ENCODE results near the gene GALNTL6. TPM values are rescaled to one million over a fixed set of nuclear protein-coding genes. Genes with fewer than 3 reads are reported as not detected.

The GALNTL6 gene
- total RNA-seq, 1 donor from 2014 or later = not detected

GRCh38 chr4:172813359-172813923 lies 1000.2 kb downstream of the GALNTL6 start:
- DNase-seq = no peak
- no peaks in the 10 kb centered on the region for H3K36me3 ChIP-seq
- intact Hi-C loops (cut with micrococcal nuclease) = no loop called here
- H3K27ac ChIP-seq (replicated peaks) = no peak overlapping the region
- H3K27me3 ChIP-seq (ENCODE audit: low read depth) = peaks cover 13% of the 10 kb centered on the region
- H3K4me3 ChIP-seq = no peak overlapping the region
- no peaks in the 10 kb centered on the region for H3K4me1 ChIP-seq
- no peak for TF ChIP-seq CTCF (IDR thresholded peaks at IDR 0.05; ENCODE audit: borderline replicate concordance)
- no peaks in the 10 kb centered on the region for H3K9me3 ChIP-seq (replicated peaks)

DNA sequence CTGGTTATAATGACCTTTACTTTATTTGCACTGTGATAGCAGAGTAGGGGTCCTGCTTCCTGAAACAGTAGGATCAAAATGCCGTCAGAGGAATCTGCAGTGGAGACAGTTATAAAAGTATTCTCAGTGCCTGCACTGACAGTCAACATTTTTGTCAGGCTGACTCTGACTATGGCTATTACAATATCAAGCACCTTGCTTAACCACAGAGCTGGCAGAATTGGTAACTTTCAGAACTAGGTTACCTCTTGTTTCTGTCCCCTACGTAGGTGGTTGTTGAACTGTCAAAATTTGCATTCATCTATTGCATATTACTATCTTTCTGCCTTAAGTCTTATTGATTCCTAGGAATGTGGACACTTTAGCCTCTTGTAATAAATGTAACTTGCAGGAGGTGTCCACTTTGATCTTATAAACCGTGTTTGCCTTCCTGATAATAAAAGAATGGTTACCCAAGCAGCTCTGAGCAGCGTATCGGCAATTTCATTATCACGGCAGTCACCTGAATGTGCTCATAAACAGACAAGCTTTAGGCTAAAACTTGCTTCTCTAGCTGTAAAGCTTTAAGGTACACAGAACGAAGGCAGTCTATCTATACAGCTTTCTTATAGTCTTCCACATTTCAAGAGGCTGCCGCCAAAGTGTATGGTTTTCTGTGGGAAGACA lies 1002.4 kb downstream of the GALNTL6 start:
- no peaks in the 10 kb centered on the region for H3K4me1 ChIP-seq
- no peak for DNase-seq
- TF ChIP-seq CTCF (IDR thresholded peaks at IDR 0.05; ENCODE audit: borderline replicate concordance) = no peak
- H3K9me3 ChIP-seq (replicated peaks) = no peaks in the 10 kb centered on the region
- no peak overlapping the region for H3K27ac ChIP-seq (replicated peaks)
- H3K4me3 ChIP-seq = no peak overlapping the region
- no peaks in the 10 kb centered on the region for H3K36me3 ChIP-seq
- H3K27me3 ChIP-seq (ENCODE audit: low read depth) = peaks cover 14% of the 10 kb centered on the region
- intact Hi-C loops (cut with micrococcal nuclease) = no loop called here

- H3K9me3 ChIP-seq (replicated peaks) = no peaks in the 10 kb centered on the region
- intact Hi-C loops (cut with micrococcal nuclease) = no loop called here
- DNase-seq = no peak
- TF ChIP-seq CTCF (IDR thresholded peaks at IDR 0.05; ENCODE audit: borderline replicate concordance) = no peak
- H3K27ac ChIP-seq (replicated peaks) = no peak overlapping the region
- no peak overlapping the region for H3K4me3 ChIP-seq
- H3K4me1 ChIP-seq = no peaks in the 10 kb centered on the region
- H3K36me3 ChIP-seq = no peaks in the 10 kb centered on the region
- H3K27me3 ChIP-seq (ENCODE audit: low read depth) = peaks cover 14% of the 10 kb centered on the region
These were observed 1005.7 kb downstream of the GALNTL6 start for GRCh38 chr4:172818901-172819300.

GRCh38 chr4:172819353-172819752 lies 1006.1 kb downstream of the GALNTL6 start:
- intact Hi-C loops (cut with micrococcal nuclease) = no loop called here
- H3K27me3 ChIP-seq (ENCODE audit: low read depth) = peaks cover 14% of the 10 kb centered on the region
- H3K27ac ChIP-seq (replicated peaks) = no peak overlapping the region
- TF ChIP-seq CTCF (IDR thresholded peaks at IDR 0.05; ENCODE audit: borderline replicate concordance) = no peak
- H3K9me3 ChIP-seq (replicated peaks) = no peaks in the 10 kb centered on the region
- H3K36me3 ChIP-seq = no peaks in the 10 kb centered on the region
- no peaks in the 10 kb centered on the region for H3K4me1 ChIP-seq
- no peak overlapping the region for H3K4me3 ChIP-seq
- no peak for DNase-seq

DNA sequence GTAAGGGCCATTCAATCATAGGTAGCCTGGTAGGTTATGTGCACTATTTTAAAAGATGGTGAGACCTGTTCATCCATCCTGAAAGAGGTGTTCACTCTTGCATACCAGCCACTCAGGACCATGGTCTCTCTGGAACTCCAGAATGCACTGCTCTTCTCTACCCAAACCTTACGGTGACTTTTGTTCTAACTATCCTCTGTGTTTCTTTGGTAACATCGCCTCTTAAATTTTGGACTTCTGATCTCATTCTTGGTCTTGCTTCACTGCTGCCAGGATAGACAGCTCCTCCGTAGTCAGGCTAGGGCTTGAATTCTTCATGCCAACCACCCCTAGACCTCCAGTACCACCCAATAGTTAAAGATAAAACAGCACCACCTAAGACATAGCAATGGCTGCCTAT lies 1009.1 kb downstream of the GALNTL6 start:
- Histone ChIP-seq H3K9me3 (replicated peaks) (no peaks in the 10 kb centered on the region), H3K27ac (replicated peaks) (no peak overlapping the region), H3K27me3 (ENCODE audit: low read depth) (peaks cover 14% of the 10 kb centered on the region), H3K4me1 (no peaks in the 10 kb centered on the region), H3K36me3 (no peaks in the 10 kb centered on the region), H3K4me3 (no peak overlapping the region)
- intact Hi-C loops (cut with micrococcal nuclease) = no loop called here
- TF ChIP-seq CTCF (IDR thresholded peaks at IDR 0.05; ENCODE audit: borderline replicate concordance) = no peak
- DNase-seq = no peak

All from left ventricle myocardium inferior (tissue), 1 donor.